Thymus (tissue), 11 donors: ENCODE data around the gene SLC9A4. TPM values are rescaled to one million over a fixed set of nuclear protein-coding genes. Genes with fewer than 3 reads are reported as not detected.

Source experiments
- DNase-seq, 9 donors: peaks; one replicate each; pipeline ENCODE4 v3.0.0-alpha.2; 2013; ENCODE audit warnings: low spot score in 9 of 9, low read depth in 6 of 9, missing footprints in 1 of 9
- H3K27ac ChIP-seq, 2 donors: one replicate each; pipeline ENCODE4 v1.5.1; 2013; ENCODE audit warnings: control low read depth in 1 of 2, low read depth in 1 of 2, low read length in 1 of 2, mild to moderate bottlenecking in 1 of 2, moderate library complexity in 1 of 2
- H3K27me3 ChIP-seq, 2 donors: one replicate each; pipeline ENCODE4 v1.5.1; 2013; ENCODE audit warnings: low read length in 1 of 2; ENCODE audit not compliant: control insufficient read depth in 2 of 2, insufficient read depth in 1 of 2
- H3K36me3 ChIP-seq, 2 donors: one replicate each; pipeline ENCODE4 v1.5.1; 2013; ENCODE audit warnings: low read length in 1 of 2, mild to moderate bottlenecking in 1 of 2, moderate library complexity in 1 of 2; ENCODE audit not compliant: control insufficient read depth in 2 of 2, insufficient read depth in 2 of 2
- H3K4me1 ChIP-seq, 2 donors: one replicate each; pipeline ENCODE4 v1.5.1; 2013; ENCODE audit warnings: low read length in 2 of 2; ENCODE audit not compliant: control insufficient read depth in 2 of 2, insufficient read depth in 2 of 2
- H3K4me3 ChIP-seq, 2 donors: one replicate each; pipeline ENCODE4 v1.5.1; 2013; ENCODE audit warnings: low read length in 2 of 2, control low read depth in 1 of 2, mild to moderate bottlenecking in 1 of 2
- H3K9me3 ChIP-seq, 2 donors: one replicate each; pipeline ENCODE4 v1.5.1; 2013; ENCODE audit warnings: low read length in 1 of 2, mild to moderate bottlenecking in 1 of 2; ENCODE audit not compliant: control insufficient read depth in 2 of 2, insufficient read depth in 1 of 2
- WGBS: extraction: QIAGEN DNeasy Blood & Tissue Kit; methylation state at CpG from one replicate; pipeline ENCODE4 v1.1.7; 2013; 5-methylcytosine and 5-hydroxymethylcytosine counted together
- polyA plus RNA-seq: library from polyadenylated mRNA; stranded (reverse); fragments of 200-250 nt; gene quantifications from one replicate; pipeline ENCODE4 v1.2.3, GENCODE V29; 2013
- total RNA-seq: library from RNA; stranded (reverse); fragments of 120-200 nt; gene quantifications from one replicate; pipeline ENCODE4 v1.2.4, GENCODE V29; 2013
- donor health status: healthy.

Gene SLC9A4
- total and polyA plus RNA-seq, 2 donors: 0.05 to 0.66 TPM

GRCh38 chr2:102473631-102474030 lies 605 bp downstream of the SLC9A4 start:
- Histone ChIP-seq H3K9me3 (no peaks in the 10 kb centered on the region), H3K27ac (no peak overlapping the region), H3K27me3 (no peaks in the 10 kb centered on the region), H3K36me3 (no peaks in the 10 kb centered on the region), H3K4me3 (no peak overlapping the region), H3K4me1 (no peaks in the 10 kb centered on the region)
- DNase-seq: no peak
- WGBS: 90% methylated on average over 3 of the region's 3 CpGs

DNA sequence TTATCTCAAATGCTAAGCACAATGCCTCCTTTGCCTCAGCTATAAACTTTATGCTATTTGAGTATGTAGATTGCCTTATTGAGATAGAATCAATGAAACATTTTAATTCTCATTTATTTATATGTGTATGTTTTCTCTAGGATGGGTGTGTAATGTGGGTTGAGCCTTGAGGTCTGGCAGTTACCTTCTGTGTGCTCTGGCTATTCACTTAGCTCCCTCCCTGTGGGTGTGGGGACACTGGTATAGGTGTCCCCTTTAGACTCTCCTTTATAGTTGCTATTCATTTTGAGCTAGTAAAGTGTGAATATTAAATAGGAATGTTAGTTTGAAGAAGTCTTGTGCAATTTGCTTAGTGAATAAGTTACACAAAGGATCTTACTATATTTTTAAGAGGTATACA lies 1.8 kb downstream of the SLC9A4 start:
- Histone ChIP-seq H3K9me3 (no peaks in the 10 kb centered on the region), H3K27ac (no peak overlapping the region), H3K4me3 (no peak overlapping the region), H3K27me3 (no peaks in the 10 kb centered on the region), H3K4me1 (no peaks in the 10 kb centered on the region), H3K36me3 (no peaks in the 10 kb centered on the region)
- no peak for DNase-seq

DNA sequence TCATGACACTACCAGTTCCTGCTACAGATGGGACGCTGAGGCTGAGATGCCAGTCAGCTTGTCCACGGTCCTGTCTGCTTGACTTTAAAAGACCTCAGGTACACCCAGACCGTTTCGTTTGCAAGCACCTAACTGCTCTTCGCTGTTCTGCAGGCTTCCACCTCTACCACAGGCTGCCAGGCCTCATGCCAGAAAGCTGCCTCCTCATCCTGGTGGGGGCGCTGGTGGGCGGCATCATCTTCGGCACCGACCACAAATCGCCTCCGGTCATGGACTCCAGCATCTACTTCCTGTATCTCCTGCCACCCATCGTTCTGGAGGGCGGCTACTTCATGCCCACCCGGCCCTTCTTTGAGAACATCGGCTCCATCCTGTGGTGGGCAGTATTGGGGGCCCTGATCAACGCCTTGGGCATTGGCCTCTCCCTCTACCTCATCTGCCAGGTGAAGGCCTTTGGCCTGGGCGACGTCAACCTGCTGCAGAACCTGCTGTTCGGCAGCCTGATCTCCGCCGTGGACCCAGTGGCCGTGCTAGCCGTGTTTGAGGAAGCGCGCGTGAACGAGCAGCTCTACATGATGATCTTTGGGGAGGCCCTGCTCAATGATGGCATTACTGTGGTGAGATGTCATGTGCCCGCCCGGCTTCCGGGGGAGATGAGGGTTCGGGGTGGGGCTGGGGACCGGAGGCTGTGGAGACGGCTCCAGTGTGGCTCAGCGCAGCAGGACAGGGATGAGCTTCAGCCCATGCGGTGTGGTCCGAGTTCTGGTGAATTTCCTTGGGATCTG lies 5.9 kb downstream of the SLC9A4 start:
- Histone ChIP-seq H3K9me3 (no peaks in the 10 kb centered on the region), H3K36me3 (no peaks in the 10 kb centered on the region), H3K27ac (no peak overlapping the region), H3K4me3 (no peak overlapping the region), H3K27me3 (no peaks in the 10 kb centered on the region), H3K4me1 (no peaks in the 10 kb centered on the region)
- WGBS: 95% methylated on average over 36 of the region's 36 CpGs
- DNase-seq: no peak

GRCh38 chr2:102480285-102481195 lies 7.5 kb downstream of the SLC9A4 start:
- H3K9me3 ChIP-seq: no peaks in the 10 kb centered on the region
- no peaks in the 10 kb centered on the region for H3K36me3 ChIP-seq
- DNase-seq: no peak
- 94% methylated on average over 11 of the region's 11 CpGs for WGBS
- no peak overlapping the region for H3K27ac ChIP-seq
- no peak overlapping the region for H3K4me3 ChIP-seq
- no peaks in the 10 kb centered on the region for H3K27me3 ChIP-seq
- no peaks in the 10 kb centered on the region for H3K4me1 ChIP-seq

- Histone ChIP-seq H3K9me3 (no peaks in the 10 kb centered on the region), H3K27me3 (no peaks in the 10 kb centered on the region), H3K27ac (no peak overlapping the region), H3K4me3 (no peak overlapping the region), H3K36me3 (no peaks in the 10 kb centered on the region), H3K4me1 (peaks cover 0 to 2% of the 10 kb centered on the region in 2 donors)
- 84% methylated on average over 7 of the region's 7 CpGs for WGBS
- DNase-seq: no peak
These were observed 8.9 kb downstream of the SLC9A4 start for GRCh38 chr2:102481931-102482330.

DNA sequence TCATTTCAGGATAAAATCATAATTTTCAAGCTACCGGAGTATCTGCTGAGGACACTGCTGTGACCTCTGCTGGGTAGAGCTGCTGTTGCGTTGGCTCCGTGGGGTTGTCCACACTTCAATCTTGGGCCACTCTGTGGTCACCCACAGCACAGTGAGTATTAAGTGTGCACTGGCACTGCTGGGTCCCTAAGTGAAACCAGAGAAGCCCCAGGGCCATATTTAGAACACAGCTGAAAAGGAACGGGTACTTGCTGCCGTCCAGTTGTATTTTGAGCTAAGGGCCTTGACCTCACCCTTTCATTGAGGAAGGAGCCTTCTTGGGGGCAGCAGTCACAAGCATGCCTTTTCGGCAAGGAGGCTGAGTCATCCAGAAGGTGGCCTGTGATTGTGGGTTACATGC lies 10.1 kb downstream of the SLC9A4 start:
- H3K4me1 ChIP-seq: peaks cover 0 to 7% of the 10 kb centered on the region in 2 donors
- no peaks in the 10 kb centered on the region for H3K9me3 ChIP-seq
- no peak for DNase-seq
- H3K4me3 ChIP-seq: no peak overlapping the region
- H3K27me3 ChIP-seq: no peaks in the 10 kb centered on the region
- no peaks in the 10 kb centered on the region for H3K36me3 ChIP-seq
- 98% methylated on average over 6 of the region's 6 CpGs for WGBS
- H3K27ac ChIP-seq: no peak overlapping the region

DNA sequence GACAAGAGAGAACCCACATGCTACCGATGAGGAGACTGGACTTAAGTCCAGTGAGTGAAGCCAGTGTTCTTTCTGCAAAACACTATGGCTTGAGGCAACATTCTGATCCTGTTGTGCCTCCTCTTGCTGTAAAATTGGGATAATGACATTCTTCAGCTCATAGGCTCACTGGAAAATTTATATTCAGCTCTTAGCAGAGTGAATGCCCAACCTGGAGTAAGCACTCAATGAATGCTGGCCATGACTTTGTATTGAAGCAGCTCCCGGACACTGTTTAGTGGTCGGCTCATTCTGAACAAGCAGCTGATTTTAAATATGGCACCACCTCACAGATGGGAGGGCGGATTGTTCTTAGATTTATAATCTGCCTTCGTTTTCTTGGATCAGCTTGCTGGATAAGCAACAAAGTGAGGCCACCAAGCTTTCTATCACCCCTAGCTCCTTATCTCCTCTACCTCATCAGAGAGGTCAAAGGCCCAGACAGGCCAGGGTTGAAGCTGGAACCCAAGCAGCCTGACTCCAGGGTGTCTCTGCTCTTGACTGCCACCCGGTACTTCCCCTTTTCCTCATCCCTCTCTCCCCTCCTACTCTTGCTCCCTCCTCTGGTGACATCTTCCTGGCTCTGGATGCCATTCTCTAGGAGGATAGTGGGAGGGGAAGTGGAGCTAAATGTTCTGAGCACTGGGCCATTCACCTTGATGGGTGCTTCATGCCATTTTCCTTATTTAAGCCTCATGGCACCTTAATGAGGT lies 11.5 kb downstream of the SLC9A4 start:
- peaks cover 0 to 8% of the 10 kb centered on the region in 2 donors for H3K4me1 ChIP-seq
- no peaks in the 10 kb centered on the region for H3K36me3 ChIP-seq
- no peak overlapping the region for H3K4me3 ChIP-seq
- H3K27me3 ChIP-seq: no peaks in the 10 kb centered on the region
- no peak for DNase-seq
- no peak overlapping the region for H3K27ac ChIP-seq
- 93% methylated on average over 6 of the region's 6 CpGs for WGBS
- no peaks in the 10 kb centered on the region for H3K9me3 ChIP-seq

- WGBS: 91% methylated on average over 5 of the region's 5 CpGs
- H3K4me1 ChIP-seq: peaks cover 0 to 8% of the 10 kb centered on the region in 2 donors
- H3K9me3 ChIP-seq: no peaks in the 10 kb centered on the region
- H3K36me3 ChIP-seq: no peaks in the 10 kb centered on the region
- H3K4me3 ChIP-seq: no peak overlapping the region
- H3K27me3 ChIP-seq: no peaks in the 10 kb centered on the region
- no peak for DNase-seq
- no peak overlapping the region for H3K27ac ChIP-seq
These were observed 12.2 kb downstream of the SLC9A4 start for GRCh38 chr2:102485147-102485785.
